Brain microvascular endothelial cell (primary cell): ENCODE results near the gene CS.
"Not testable (repeated sequence)": the region's sequence is repeated elsewhere in the genome, so short reads cannot be mapped to it uniquely, and the experiment has no call there.

Experiments
- DNase-seq: peaks from one replicate; pipeline ENCODE4 v3.0.0-alpha.2; 2020
- H3K27ac ChIP-seq: fragments of 250-450 bp; sonication (Bioruptor Pico); 2 replicates; pipeline ENCODE4 v1.5.1; 2020; ENCODE audit warnings: mild to moderate bottlenecking, moderate library complexity
- H3K27me3 ChIP-seq: fragments of 250-450 bp; sonication (Bioruptor Pico); replicated peaks from 2 replicates; pipeline ENCODE4 v1.5.1; 2020; ENCODE audit warnings: mild to moderate bottlenecking
- H3K36me3 ChIP-seq: fragments of 250-450 bp; sonication (Bioruptor Pico); replicated peaks from 2 replicates; pipeline ENCODE4 v1.5.1; 2020; ENCODE audit warnings: mild to moderate bottlenecking
- H3K4me3 ChIP-seq: 2 replicates; pipeline ENCODE4 v1.5.1; 2011; ENCODE audit warnings: low read depth, mild to moderate bottlenecking, control low read depth, low read length, moderate library complexity
- in situ Hi-C: cut with HindIII; loops from 2 replicates; pipeline ENCODE4 v1.10.0; 2017; ENCODE audit warnings: low sequenced_read_pairs, low pct_ligation_motif_present
- TF ChIP-seq, protein P1 (sequence below): IDR thresholded peaks from 2 replicates; pipeline ENCODE4 v1.5.1; 2011; ENCODE audit warnings: low read depth, mild to moderate bottlenecking, moderate library complexity, low read length, control low read depth, inconsistent platforms; ENCODE audit errors: missing control alignments

The CS gene

GRCh38 chr12:56286044-56286830 lies 13.9 kb downstream of the CS start:
- H3K27ac ChIP-seq: no peak overlapping the region
- in situ Hi-C loops: no loop called here
- no peaks in the 10 kb centered on the region for H3K27me3 ChIP-seq
- H3K36me3 ChIP-seq: peaks cover 50% of the 10 kb centered on the region
- TF ChIP-seq, protein P1, sequence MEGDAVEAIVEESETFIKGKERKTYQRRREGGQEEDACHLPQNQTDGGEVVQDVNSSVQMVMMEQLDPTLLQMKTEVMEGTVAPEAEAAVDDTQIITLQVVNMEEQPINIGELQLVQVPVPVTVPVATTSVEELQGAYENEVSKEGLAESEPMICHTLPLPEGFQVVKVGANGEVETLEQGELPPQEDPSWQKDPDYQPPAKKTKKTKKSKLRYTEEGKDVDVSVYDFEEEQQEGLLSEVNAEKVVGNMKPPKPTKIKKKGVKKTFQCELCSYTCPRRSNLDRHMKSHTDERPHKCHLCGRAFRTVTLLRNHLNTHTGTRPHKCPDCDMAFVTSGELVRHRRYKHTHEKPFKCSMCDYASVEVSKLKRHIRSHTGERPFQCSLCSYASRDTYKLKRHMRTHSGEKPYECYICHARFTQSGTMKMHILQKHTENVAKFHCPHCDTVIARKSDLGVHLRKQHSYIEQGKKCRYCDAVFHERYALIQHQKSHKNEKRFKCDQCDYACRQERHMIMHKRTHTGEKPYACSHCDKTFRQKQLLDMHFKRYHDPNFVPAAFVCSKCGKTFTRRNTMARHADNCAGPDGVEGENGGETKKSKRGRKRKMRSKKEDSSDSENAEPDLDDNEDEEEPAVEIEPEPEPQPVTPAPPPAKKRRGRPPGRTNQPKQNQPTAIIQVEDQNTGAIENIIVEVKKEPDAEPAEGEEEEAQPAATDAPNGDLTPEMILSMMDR: no peak
- no peak for DNase-seq
- no peak overlapping the region for H3K4me3 ChIP-seq

- H3K4me3 ChIP-seq, DNase-seq, H3K27ac ChIP-seq, H3K27me3 ChIP-seq, in situ Hi-C loops: not testable (repeated sequence)
- H3K36me3 ChIP-seq: peaks cover 59% of the 10 kb centered on the region
These were observed 15.9 kb downstream of the CS start for GRCh38 chr12:56284263-56284662.

DNA sequence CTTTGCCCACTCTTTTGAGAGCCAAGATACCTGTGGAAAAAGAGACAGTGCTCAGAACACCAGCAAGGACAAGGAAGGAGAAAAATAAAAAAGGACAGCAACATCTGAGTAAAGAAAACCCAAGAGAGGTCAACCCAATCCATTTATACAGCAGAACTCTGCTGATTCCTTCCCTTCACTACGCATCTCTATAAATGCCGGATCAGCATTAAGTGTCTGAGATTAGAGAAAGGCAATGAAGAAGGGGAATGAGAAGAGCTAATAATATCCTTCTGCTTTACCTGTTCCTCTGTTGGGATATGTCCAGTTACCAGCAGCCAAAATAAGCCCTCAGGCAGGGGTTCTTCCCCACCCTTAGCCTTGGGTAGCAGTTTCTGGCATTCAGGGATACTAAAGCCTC lies 17.6 kb downstream of the CS start:
- H3K4me3 ChIP-seq: no peak overlapping the region
- no peaks in the 10 kb centered on the region for H3K27me3 ChIP-seq
- DNase-seq: no peak
- in situ Hi-C loops: no loop called here
- H3K36me3 ChIP-seq: peaks cover 73% of the 10 kb centered on the region
- no peak overlapping the region for H3K27ac ChIP-seq
- TF ChIP-seq, protein P1: no peak

DNA sequence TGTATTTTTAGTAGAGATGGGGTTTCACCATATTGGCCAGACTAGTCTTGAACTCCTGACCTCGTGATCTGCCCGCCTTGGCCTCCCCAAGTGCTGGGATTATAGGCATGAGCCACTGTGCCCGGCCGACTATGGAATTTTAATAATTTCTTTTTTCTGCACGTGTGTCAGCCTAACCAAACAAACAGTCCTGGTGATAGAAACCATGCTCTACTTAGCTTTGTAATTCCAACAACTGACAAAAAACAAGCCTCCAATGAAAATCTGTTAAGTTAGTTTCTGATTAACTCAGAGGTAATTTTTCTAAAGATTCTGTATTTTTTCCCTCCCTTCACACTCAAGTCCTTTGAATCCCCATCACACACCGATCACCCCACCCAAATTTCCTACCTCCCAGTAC lies 18.1 kb downstream of the CS start:
- Histone ChIP-seq H3K36me3 (peaks cover 76% of the 10 kb centered on the region), H3K27me3 (no peaks in the 10 kb centered on the region), H3K27ac (no peak overlapping the region), H3K4me3 (no peak overlapping the region)
- TF ChIP-seq, protein P1: no peak
- in situ Hi-C loops: no loop called here
- no peak for DNase-seq

DNA sequence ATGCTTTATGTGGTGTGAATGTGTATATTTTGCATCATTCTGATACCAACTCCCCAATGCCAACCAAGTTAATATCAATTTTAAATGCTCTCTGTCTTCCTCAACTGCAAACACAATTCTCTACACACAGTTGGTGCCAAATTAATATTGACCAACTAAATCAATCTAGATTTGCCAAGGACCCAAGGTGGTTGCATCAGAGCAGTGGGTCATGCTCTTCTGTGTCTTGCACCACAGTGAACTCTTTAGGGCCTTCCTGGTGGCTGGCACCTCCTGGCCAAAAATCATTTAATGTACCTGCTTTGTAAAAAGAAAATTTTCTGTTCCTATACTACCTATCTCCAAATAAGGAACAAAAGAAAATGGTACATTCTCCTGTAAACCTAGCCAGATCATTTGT lies 19.3 kb downstream of the CS start:
- TF ChIP-seq, protein P1: no peak
- Histone ChIP-seq H3K4me3 (no peak overlapping the region), H3K36me3 (peaks cover 79% of the 10 kb centered on the region), H3K27ac (no peak overlapping the region), H3K27me3 (no peaks in the 10 kb centered on the region)
- in situ Hi-C loops: no loop called here
- DNase-seq: no peak

DNA sequence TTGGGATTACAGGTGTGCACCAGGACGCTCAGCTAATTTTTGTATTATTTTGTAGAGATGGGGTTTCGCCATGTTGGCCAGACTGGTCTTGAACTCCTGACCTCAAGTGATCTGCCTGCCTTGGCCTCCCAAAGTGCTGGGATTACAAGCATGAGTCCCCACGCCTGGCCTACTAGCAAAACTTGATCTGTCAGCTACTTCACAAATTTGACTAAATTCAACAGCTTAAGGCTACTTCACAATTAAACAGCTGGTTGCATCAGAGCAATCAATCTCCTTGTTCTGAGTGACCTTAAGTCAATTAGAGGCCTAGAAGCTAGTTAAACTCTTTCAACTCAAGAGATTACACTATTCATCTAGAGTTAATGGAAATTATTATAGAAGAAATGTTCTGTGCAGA lies 21.2 kb downstream of the CS start:
- in situ Hi-C loops: no loop called here
- Histone ChIP-seq H3K27me3 (no peaks in the 10 kb centered on the region), H3K27ac (no peak overlapping the region), H3K4me3 (no peak overlapping the region), H3K36me3 (peaks cover 85% of the 10 kb centered on the region)
- TF ChIP-seq, protein P1: no peak
- no peak for DNase-seq
